HG03097 (cell line): ENCODE data around the gene DENND1A.
"Not testable (repeated sequence)": the region's sequence is repeated elsewhere in the genome, so short reads cannot be mapped to it uniquely, and the experiment has no call there.

Experiments
- ATAC-seq: cut with Tn5 transposase; IDR thresholded peaks from one replicate; pipeline ENCODE4 v1.9.1; 2021; ENCODE audit not compliant: unreplicated experiment, low FRiP score

The DENND1A gene

DNA sequence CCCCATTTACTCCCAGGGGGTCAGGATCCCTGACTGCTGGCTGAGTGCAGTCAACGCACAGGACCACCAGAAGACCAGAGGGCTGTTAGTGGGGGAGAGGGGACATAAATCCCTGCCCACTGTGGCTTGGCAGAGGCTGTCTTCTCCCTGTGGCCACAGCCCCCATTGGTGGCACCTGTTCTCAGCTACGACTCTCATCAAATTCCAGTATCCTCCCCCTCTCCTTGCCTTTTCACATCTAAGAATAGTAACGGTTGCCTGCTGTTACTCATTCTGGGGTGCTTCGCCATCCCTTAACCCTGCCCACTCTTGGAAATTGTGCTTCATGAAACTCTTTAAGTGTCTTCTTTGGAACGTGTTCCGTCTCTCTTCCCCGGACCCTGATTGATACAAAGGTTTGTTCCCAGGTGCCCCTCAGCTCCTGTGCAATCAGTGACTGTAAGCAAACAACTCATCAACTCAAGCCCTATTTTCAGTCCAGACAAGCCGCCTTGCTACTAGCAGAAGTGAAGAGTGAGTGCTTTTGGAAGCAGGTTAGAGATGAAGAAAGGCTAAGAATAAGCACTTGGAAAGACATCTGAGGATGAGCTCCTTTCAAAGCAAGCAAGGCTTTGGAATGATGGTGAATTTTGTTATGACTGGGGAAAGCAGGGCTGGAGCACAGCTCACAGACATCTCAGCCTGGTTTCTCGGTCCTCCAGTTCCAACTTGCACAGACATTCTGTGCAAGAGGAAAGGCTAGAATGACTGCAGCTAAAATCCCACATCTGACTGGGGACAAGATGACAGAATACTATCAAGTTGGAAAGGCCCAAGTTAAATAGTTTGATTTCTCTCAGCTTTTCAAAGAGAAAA is 22.9 kb upstream of the DENND1A start:
- ATAC-seq: no peak

DNA sequence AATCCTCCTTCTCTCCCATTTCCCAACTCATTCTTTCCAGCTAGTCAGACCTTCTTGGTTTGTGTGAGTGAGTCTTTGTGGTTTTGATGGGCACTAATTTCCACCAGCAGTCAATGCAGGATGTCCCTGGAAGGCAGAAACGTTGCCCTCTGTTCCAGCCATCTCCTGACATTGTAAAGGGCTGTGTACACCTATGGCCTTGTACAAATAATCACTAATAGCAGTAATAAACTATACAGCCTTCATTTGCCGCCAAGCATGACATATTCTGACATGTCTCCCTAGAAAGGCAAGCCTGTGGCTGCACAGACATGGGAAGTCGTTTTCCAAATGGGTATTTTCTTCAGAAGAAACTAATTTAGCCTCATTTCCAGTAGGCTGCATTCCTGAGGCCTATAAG is 18.4 kb upstream of the DENND1A start:
- no peak for ATAC-seq

- no peak for ATAC-seq
Observed at GRCh38 chr9:123947326-123947725, 17.4 kb upstream of the DENND1A start.

GRCh38 chr9:123946101-123946821 is 16.3 kb upstream of the DENND1A start:
- no peak for ATAC-seq

DNA sequence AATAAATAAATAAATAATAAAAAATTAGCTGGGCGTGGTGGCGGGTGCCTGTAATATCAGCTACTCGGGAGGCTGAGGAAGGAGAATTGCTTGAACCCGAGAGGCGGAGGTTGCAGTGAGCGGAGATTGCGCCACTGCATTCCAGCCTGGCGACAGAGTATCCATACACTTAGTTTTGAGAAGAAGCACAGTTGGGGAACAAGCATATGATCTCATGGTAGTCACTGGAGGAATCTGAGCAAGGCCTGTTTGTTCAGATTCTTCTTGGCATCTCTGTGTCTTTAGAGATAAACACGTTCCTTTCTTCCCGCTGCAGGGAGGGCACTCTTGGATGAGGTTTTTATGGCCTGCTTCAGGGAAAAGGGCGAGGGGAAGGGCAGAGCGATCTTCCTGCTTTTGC is 15.6 kb upstream of the DENND1A start:
- ATAC-seq: no peak

- not testable (repeated sequence) for ATAC-seq
Observed at GRCh38 chr9:123944464-123944863, 14.5 kb upstream of the DENND1A start.

DNA sequence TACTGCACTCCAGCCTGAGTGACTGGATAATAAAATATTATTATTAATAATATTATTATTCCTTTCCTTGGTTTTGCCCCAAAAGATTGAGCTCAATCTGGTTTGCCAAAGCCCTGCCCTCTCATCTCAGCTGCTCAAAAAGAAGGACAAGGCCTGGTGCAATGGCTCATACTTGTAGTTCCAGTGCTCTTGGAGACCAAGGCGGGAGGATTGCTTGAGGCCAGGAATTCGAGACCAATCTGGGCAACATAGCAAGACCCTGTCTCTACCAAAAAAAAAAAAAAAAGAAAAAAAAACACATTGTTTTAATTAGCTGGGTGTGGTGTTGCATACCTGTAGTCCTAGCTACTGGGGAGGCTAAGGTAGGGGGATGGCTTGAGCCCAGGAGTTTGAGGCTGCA is 13.7 kb upstream of the DENND1A start:
- no peak for ATAC-seq

GRCh38 chr9:123942542-123942941 is 12.6 kb upstream of the DENND1A start:
- ATAC-seq: no peak

- no peak for ATAC-seq
Observed at GRCh38 chr9:123941524-123942070, 11.7 kb upstream of the DENND1A start.

- no peak for ATAC-seq
Observed at GRCh38 chr9:123940721-123941523, 11.0 kb upstream of the DENND1A start.

DNA sequence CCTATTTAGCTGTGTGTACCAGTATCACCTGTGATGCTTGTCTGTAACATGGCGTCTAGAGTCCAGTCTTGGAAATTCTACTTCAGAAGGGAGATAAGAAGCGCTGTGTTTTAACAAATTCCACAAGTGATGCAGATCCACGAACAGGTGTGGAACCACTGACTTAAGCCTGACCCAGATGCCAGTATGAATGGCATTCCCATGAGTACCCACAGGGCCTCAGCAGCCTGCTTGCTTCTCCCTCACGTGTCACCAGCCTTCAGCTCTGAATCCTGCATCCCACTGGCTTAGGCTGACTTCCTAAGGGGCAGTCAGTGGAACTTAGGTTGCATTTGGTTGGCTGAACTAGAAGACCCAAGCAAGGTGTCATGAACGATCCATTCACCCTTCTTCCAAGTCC is 8.5 kb upstream of the DENND1A start:
- ATAC-seq: no peak

DNA sequence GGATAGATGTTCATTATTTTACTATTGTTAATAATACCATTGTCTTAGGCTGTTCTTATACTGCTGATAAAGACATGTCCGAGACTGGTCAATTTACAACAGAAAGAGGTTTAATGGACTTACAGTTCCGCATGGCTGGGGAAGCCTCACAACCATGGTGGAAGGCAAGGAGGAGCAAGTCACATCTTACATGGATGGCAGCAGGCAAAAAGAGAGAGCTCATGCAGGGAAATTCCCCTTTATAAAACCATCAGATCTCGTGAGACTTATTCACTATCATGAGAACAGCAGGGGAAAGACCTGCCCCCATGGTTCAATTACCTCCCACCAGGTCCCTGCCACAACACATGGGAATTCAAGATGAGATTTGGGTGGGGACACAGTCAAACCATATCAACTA is 6.6 kb upstream of the DENND1A start:
- ATAC-seq: not testable (repeated sequence)

DNA sequence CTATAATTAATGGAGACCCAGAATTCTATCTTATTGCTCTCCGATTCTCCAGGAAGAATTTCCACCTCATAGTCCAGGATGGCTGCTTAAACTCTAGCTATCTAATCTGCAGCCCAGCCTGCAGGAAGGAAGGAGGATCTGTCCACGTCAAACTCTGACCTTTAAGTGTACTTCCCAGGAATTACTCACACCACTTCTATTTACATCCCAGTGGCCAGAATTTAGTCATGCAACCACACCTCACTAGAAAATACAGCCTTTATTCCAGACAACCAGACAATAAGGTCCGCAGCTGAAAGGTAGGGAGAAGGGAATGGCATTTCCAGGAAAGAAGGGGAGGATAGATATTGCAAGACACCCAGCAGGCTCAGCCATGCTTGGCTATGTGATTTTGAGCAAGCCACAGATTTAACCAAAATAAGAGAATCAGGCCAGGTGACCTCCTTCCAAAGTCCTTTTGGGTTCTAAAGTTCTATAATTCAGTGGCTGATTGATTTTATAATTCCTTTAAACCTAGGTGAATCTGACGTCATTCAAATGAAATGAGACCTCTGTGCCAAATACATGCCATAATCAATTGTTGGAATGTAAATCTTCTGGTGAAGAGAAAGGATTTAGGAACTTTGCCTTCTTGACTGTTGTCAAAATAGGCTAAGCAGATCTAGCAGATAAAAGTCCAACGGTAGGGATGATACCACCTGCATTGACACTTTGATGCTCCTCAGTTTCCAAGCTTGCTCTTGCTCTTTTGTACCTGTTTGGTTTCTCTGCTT is 3.7 kb upstream of the DENND1A start:
- ATAC-seq: no peak

GRCh38 chr9:123929177-123929869 is 603 bp downstream of the DENND1A start:
- ATAC-seq: peak; percentile 14

DNA sequence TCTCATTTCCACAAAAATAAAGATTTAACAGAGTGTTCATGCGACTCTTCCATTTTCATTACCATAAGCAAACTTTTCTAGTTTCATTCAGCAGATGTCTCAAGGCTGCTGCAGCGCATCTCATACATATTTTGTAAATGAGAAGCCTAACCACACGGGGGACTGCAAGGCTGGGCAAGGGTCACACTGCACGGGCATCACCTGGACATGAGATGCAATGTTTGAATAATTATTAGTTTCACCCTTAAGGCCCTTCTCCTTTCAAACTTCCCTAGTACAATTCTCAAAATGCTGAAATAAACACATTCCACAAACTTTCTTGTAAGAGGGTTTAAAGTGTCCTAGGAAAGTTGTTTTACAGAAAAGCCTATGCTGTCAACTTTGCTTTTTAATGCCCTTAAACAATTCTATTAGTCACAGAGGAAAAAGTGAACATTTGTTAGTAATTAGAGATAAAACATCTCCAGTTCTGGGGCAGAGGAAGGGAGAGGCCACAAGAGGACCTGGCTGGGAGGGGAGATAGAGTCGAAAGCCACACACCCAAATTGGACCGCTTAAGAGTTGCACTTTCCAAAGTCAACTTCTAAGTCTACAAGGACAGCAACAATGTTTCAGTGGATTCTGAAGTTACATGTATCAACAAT is 1.3 kb downstream of the DENND1A start:
- no peak for ATAC-seq

- ATAC-seq: no peak
Observed at GRCh38 chr9:123927625-123928532, 2.0 kb downstream of the DENND1A start.

DNA sequence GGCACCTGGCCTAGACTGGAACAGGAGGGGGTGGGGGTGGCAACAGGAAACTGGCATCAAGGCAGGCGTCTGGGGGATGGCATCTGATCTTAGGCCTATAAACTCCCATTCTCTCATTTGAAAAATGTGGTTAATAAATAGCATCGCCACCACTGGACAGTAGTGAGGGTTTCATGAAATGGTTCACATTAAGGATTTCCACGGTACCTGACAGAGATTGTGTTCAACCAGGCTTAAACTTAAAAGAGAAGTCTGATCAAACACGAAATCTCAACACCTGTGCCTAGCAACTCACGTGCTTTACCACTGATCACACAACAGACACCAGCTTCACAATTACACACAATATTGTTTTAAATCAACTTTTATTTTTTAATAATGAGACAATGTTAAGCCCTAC is 3.0 kb downstream of the DENND1A start:
- no peak for ATAC-seq

DNA sequence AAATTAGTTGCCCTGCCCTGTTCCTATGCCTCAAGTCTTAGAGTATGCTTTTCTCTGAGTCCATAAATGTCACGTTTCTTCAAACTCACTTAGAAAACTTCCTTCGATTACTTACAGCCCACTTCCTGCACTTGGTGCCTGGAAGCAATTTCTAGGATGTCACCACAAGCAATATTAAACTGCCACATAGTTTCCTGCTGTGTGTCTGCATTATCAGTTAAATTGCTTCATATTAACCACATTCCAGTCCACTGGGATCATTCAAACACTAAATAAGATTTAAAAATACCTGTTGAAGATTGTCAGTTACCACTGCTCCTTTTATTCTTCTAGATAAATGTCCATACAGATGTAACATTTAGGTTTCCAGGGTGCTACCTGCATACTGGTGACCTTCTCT is 4.1 kb downstream of the DENND1A start:
- ATAC-seq: no peak
